GM23338 (cell line): ENCODE results near the gene RAD51AP1. TPM values are rescaled to one million over a fixed set of nuclear protein-coding genes. Genes with fewer than 3 reads are reported as not detected.

Experiments
- ATAC-seq: fragments of 200-7000 bp; cut with Tn5 transposase; 3 replicates; pipeline ENCODE4 v1.9.1; 2020
- DNase-seq: peaks from one replicate; pipeline ENCODE4 v3.0.0-alpha.2; 2015; ENCODE audit warnings: low spot score
- H2AFZ ChIP-seq: fragments of 200-600 bp; sonication (generic); 2 replicates; pipeline ENCODE4 v1.8.0; 2016; ENCODE audit warnings: antibody characterized with exemption, mild to moderate bottlenecking, moderate library complexity
- H3F3A ChIP-seq: fragments of 200-600 bp; sonication (generic); replicated peaks from 2 replicates; pipeline ENCODE4 v1.8.0; 2017; ENCODE audit warnings: antibody characterized with exemption, mixed run types, low read depth
- H3K27ac ChIP-seq: fragments of 200-600 bp; sonication (generic); 2 replicates; pipeline ENCODE4 v1.6.1; 2016; ENCODE audit warnings: low read depth
- H3K27me3 ChIP-seq: fragments of 200-600 bp; sonication (generic); 2 replicates; pipeline ENCODE4 v1.8.0; 2016; ENCODE audit warnings: mild to moderate bottlenecking, mixed run types, moderate library complexity; ENCODE audit not compliant: insufficient read depth
- H3K36me3 ChIP-seq: fragments of 200-600 bp; sonication (generic); 2 replicates; pipeline ENCODE4 v1.8.0; 2016; ENCODE audit warnings: mild to moderate bottlenecking; ENCODE audit not compliant: insufficient read depth
- H3K4me1 ChIP-seq: fragments of 200-600 bp; sonication (generic); 2 replicates; pipeline ENCODE4 v1.8.0; 2016; ENCODE audit warnings: mild to moderate bottlenecking, moderate library complexity; ENCODE audit not compliant: insufficient read depth
- H3K4me2 ChIP-seq: fragments of 200-600 bp; sonication (generic); 2 replicates; pipeline ENCODE4 v1.7.1; 2017; ENCODE audit warnings: mixed run types
- H3K4me3 ChIP-seq: fragments of 200-600 bp; sonication (generic); 2 replicates; pipeline ENCODE4 v1.6.1; 2016; ENCODE audit warnings: mixed run types
- H3K79me2 ChIP-seq: fragments of 200-600 bp; sonication (generic); replicated peaks from 2 replicates; pipeline ENCODE4 v1.8.0; 2017; ENCODE audit warnings: mild to moderate bottlenecking; ENCODE audit not compliant: insufficient read depth
- H3K9me2 ChIP-seq: fragments of 200-600 bp; sonication (generic); 2 replicates; pipeline ENCODE4 v1.8.0; 2017; ENCODE audit not compliant: insufficient read depth
- H4K20me1 ChIP-seq: fragments of 200-600 bp; sonication (generic); replicated peaks from 2 replicates; pipeline ENCODE4 v1.8.0; 2017; ENCODE audit warnings: mild to moderate bottlenecking; ENCODE audit not compliant: insufficient read depth
- H3K27ac Mint-ChIP-seq: 2 replicates; pipeline ENCODE4 v1.8.0; 2020; ENCODE audit warnings: inconsistent platforms, mild to moderate bottlenecking, moderate library complexity, mixed read lengths
- H3K27me3 Mint-ChIP-seq: 3 replicates; pipeline ENCODE4 v1.8.0; 2022; ENCODE audit warnings: low read depth, mild to moderate bottlenecking, moderate library complexity, mixed read lengths, inconsistent platforms; ENCODE audit not compliant: insufficient read depth, poor library complexity
- H3K36me3 Mint-ChIP-seq: 3 replicates; pipeline ENCODE4 v1.8.0; 2021; ENCODE audit warnings: low read depth, mild to moderate bottlenecking, inconsistent platforms, moderate library complexity, mixed read lengths
- H3K4me1 Mint-ChIP-seq: 3 replicates; pipeline ENCODE4 v1.8.0; 2020; ENCODE audit warnings: mild to moderate bottlenecking, inconsistent platforms, mixed read lengths
- H3K4me3 Mint-ChIP-seq: 3 replicates; pipeline ENCODE4 v1.8.0; 2021; ENCODE audit warnings: moderate library complexity, mild to moderate bottlenecking, inconsistent platforms, mixed read lengths
- H3K9me3 Mint-ChIP-seq: 3 replicates; pipeline ENCODE4 v1.8.0; 2020; ENCODE audit warnings: moderate library complexity, mild to moderate bottlenecking, inconsistent platforms, mixed read lengths
- CREB1 ChIP-seq: fragments of 250-450 bp; sonication (Bioruptor Pico); IDR thresholded peaks from 2 replicates; pipeline ENCODE4 v1.5.0; 2020; ENCODE audit warnings: low read depth, mild to moderate bottlenecking, moderate library complexity
- CTCF ChIP-seq, 2 experiments: fragments of 200-600 bp in 1 of 2; sonication (generic) in 1 of 2; conservative IDR thresholded peaks; 2 replicates each; pipeline versions ENCODE4 v1.5.1 to v1.6.1; 2016 to 2017; ENCODE audit warnings: antibody characterized with exemption in 2 of 2, low read depth in 2 of 2, mild to moderate bottlenecking in 2 of 2, moderate library complexity in 1 of 2
- ETS1 ChIP-seq: IDR thresholded peaks from 2 replicates; pipeline ENCODE4 v1.6.1; 2016; ENCODE audit warnings: antibody characterized with exemption
- EZH2phosphoT487 ChIP-seq: fragments of 200-600 bp; sonication (generic); IDR thresholded peaks from one replicate; pipeline ENCODE4 v1.8.1; 2018; ENCODE audit warnings: antibody characterized with exemption; ENCODE audit not compliant: unreplicated experiment
- JUNB ChIP-seq: IDR thresholded peaks from one replicate; pipeline ENCODE4 v1.6.1; 2016; ENCODE audit warnings: antibody characterized with exemption; ENCODE audit not compliant: unreplicated experiment
- NANOG ChIP-seq: IDR thresholded peaks from 2 replicates; pipeline ENCODE4 v1.6.1; 2016; ENCODE audit warnings: antibody characterized with exemption, borderline replicate concordance
- POLR2AphosphoS5 ChIP-seq: IDR thresholded peaks from 2 replicates; pipeline ENCODE4 v1.6.1; 2016; ENCODE audit warnings: antibody characterized with exemption, low read depth
- STAT1 ChIP-seq: IDR thresholded peaks from one replicate; pipeline ENCODE4 v1.6.1; 2016; ENCODE audit warnings: antibody characterized with exemption; ENCODE audit not compliant: unreplicated experiment
- ZNF114 ChIP-seq: fragments of 250-450 bp; sonication (Bioruptor Pico); IDR thresholded peaks from 2 replicates; pipeline ENCODE4 v1.5.0; 2020; ENCODE audit warnings: mild to moderate bottlenecking, moderate library complexity
- ZNF331 ChIP-seq: fragments of 250-450 bp; sonication (Bioruptor Pico); IDR thresholded peaks from 2 replicates; pipeline ENCODE4 v1.5.0; 2020; ENCODE audit warnings: low read depth, mild to moderate bottlenecking, moderate library complexity
- ZNF462 ChIP-seq: fragments of 250-450 bp; sonication (Bioruptor Pico); IDR thresholded peaks from 2 replicates; pipeline ENCODE4 v1.5.0; 2020; ENCODE audit warnings: mild to moderate bottlenecking, moderate library complexity
- polyA plus RNA-seq: library from polyadenylated mRNA; unstranded; fragments of >200 nt; fragmentation: Nextera tagmentation; extraction: Ambion mirVana; gene quantifications from 2 replicates; pipeline ENCODE4 v1.2.1, GENCODE V29; 2016
- total RNA-seq: library from RNA; depleted of rRNA; stranded (reverse); fragments of >200 nt; shearing (Covaris generic); gene quantifications from 2 replicates; pipeline ENCODE4 v1.2.3, GENCODE V29; 2014

RAD51AP1 gene
- total and polyA plus RNA-seq, 2 experiments from 2014 or later, result 75.2 to 119 TPM

- Histone ChIP-seq H2AFZ (no peak overlapping the region), H3K27ac (no peak overlapping the region)
Measured at GRCh38 chr12:4588916-4589315, 50.2 kb downstream of the RAD51AP1 start.

GRCh38 chr12:4589941-4590340 is 51.3 kb downstream of the RAD51AP1 start:
- H3K27me3 ChIP-seq, result no peaks in the 10 kb centered on the region
- H3K79me2 ChIP-seq, result no peaks in the 10 kb centered on the region
- no peaks in the 10 kb centered on the region for H3K27me3 Mint-ChIP-seq
- no peaks in the 10 kb centered on the region for H3F3A ChIP-seq
- H3K9me3 Mint-ChIP-seq, result no peaks in the 10 kb centered on the region
- H2AFZ ChIP-seq, result no peak overlapping the region
- H3K4me1 ChIP-seq, result 0 out of 2 replicates have a peak, but pooled peaks cover 3% of the 10 kb centered on the region
- H3K27ac Mint-ChIP-seq, result no peak overlapping the region
- no peak overlapping the region for H3K4me2 ChIP-seq
- no peaks in the 10 kb centered on the region for H3K36me3 ChIP-seq
- H3K4me1 Mint-ChIP-seq, result peaks cover 5% of the 10 kb centered on the region; the same call in 2 of the 3 replicates
- DNase-seq (no peak), ATAC-seq (no peak)
- H3K9me2 ChIP-seq, result no peaks in the 10 kb centered on the region
- H3K4me3 Mint-ChIP-seq, result no peak overlapping the region
- no peak overlapping the region for H3K27ac ChIP-seq
- H4K20me1 ChIP-seq, result no peaks in the 10 kb centered on the region
- H3K4me3 ChIP-seq, result no peak overlapping the region
- H3K36me3 Mint-ChIP-seq, result no peaks in the 10 kb centered on the region
- TF ChIP-seq ZNF462 (CRISPR knock-in tag), result no peak
- no peak for TF ChIP-seq POLR2AphosphoS5
- no peak for TF ChIP-seq CTCF (conservative IDR thresholded peaks at IDR 0.05; ENCODE audit: low read depth in 2 of 2)
- TF ChIP-seq JUNB, result no peak
- TF ChIP-seq CREB1 (CRISPR knock-in tag), result no peak
- no peak for TF ChIP-seq ZNF331 (CRISPR knock-in tag)
- no peak for TF ChIP-seq ETS1
- TF ChIP-seq STAT1, result no peak
- no peak for TF ChIP-seq NANOG
- TF ChIP-seq ZNF114 (CRISPR knock-in tag), result no peak

More at GRCh38 chr12:4588916-4589315, 50.2 kb downstream of the RAD51AP1 start:
- H3K4me1 ChIP-seq, result peaks cover 7% of the 10 kb centered on the region; the same call in 1 of the 2 replicates
- no peaks in the 10 kb centered on the region for H3K36me3 ChIP-seq
- no peaks in the 10 kb centered on the region for H3K9me3 Mint-ChIP-seq
- DNase-seq (no peak), ATAC-seq (no peak)
- H3K36me3 Mint-ChIP-seq, result no peaks in the 10 kb centered on the region
- no peak overlapping the region for H3K27ac Mint-ChIP-seq
- peaks cover 8% of the 10 kb centered on the region for H3K4me1 Mint-ChIP-seq
- no peaks in the 10 kb centered on the region for H3K27me3 Mint-ChIP-seq
- H3K4me3 ChIP-seq, result no peak overlapping the region
- no peaks in the 10 kb centered on the region for H3F3A ChIP-seq
- H3K27me3 ChIP-seq, result no peaks in the 10 kb centered on the region
- no peaks in the 10 kb centered on the region for H3K9me2 ChIP-seq
- no peak overlapping the region for H3K4me2 ChIP-seq
- H3K79me2 ChIP-seq, result no peaks in the 10 kb centered on the region
- no peaks in the 10 kb centered on the region for H4K20me1 ChIP-seq
- no peak overlapping the region for H3K4me3 Mint-ChIP-seq
- no peak for TF ChIP-seq NANOG
- no peak for TF ChIP-seq ETS1
- TF ChIP-seq EZH2phosphoT487, result no peak
